GM12801 (cell line): ENCODE measurements around the gene LRRC4C.

Experiments
- CTCF ChIP-seq: IDR thresholded peaks from one replicate; pipeline ENCODE4 v1.5.1; 2011; ENCODE audit warnings: control low read depth; ENCODE audit not compliant: insufficient read length; ENCODE audit errors: extremely low read depth

Gene LRRC4C

GRCh38 chr11:41383768-41384167 is 75.7 kb downstream of the LRRC4C start:
- no peak for TF ChIP-seq CTCF

DNA sequence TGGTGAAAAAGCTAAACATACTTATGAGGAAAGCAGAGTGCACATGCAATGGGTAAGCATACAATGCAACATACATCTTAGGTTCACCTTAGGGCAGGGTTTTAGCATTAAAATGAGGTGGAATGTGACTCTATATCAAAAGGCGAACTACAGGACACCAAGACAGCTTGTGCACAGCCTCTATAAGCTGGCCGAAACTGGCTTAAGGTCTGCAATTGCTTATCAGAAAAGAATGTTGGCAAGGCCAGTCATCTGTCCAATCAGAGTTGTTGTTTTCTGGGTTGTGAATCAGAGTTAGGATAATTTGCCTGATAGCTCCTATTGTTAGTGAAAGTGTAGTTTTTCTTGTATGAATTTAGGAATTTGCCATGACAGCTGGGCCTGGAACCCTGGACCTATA is 76.5 kb downstream of the LRRC4C start:
- TF ChIP-seq CTCF = no peak

DNA sequence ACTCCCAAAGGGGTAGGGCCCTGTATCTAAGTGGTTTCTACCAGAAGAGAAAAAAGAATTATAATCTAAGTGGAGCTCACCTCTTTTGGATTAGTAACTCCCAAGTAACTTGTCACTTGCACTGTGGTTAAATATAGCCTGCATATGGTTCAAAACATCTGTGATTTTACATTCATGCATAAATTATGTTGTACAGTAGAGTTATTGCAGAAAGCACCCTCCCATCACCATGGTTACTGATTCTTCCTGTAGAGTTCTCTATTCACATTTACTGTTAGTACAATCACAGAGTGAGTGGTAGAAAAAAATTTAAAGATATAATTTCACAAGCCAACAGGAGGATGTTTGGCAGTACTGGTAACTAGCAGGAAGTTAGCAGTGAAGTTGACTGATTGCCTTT is 80.4 kb downstream of the LRRC4C start:
- no peak for TF ChIP-seq CTCF

DNA sequence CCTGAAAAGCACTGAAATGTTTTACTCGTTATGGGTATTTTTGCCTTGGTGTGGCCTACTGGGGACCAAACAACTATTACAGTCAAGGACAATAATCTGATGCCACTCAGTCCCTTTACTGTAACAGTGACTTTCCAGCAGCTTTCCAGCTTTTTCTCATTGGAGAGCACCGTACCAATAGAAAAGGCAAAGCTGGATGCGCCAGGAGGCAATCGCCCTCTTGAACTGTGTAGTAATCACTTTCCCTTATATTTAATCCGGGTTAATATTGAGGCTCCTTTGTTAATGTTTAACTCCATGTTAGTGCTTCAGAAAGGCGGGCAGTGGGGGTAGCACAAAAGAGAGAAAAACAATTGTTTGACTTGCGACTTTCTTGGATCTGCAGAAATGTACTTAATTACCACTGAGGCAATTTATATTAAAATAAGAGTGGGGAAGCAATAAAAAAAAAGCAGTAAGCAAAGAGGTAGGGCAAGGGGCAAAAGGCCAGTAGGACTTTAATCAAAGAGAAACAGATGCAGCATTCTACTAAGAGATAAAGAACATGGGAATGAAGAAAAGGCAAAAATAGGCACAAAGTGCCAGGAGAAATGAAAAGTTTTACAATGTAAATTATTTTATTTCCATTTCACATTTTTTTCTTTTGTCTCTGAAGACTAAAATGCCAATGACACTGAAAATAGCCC is 81.6 kb downstream of the LRRC4C start:
- TF ChIP-seq CTCF = no peak

DNA sequence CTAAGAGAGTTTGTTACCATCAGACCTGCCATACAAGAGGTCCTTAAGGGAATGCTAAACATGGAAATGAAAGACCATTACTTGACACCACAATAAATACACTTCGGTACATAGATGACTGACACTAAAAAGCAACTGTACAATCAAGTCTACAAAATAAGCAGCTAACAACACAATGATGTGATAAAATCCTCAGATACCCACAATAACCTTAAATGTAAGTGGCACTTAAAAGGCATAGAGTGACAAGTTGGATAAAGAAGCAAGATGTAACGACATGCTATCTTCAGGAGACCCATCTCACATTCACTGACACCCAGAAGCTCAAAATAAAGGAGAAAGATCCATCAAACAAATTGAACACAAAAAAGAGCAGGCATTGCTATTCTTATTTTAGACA is 107.6 kb downstream of the LRRC4C start:
- no peak for TF ChIP-seq CTCF

DNA sequence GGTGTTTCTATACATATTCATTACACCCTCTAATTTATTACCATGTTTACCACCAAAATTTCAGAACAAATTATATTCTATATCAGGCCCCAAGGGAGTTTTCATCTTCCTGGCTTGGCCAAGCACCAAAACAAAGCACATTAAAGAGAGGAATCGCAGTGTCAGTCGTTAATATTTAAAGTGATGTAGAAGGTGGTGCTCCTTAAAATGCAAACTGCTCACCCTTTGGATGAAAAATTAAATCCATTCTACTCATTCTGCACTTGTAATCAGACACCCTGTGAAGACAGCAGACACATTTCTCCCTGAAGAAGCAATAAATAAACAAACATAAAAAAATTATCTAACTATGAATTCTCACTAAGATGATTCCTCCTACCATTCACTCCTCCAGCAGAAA is 113.4 kb downstream of the LRRC4C start:
- TF ChIP-seq CTCF = no peak

DNA sequence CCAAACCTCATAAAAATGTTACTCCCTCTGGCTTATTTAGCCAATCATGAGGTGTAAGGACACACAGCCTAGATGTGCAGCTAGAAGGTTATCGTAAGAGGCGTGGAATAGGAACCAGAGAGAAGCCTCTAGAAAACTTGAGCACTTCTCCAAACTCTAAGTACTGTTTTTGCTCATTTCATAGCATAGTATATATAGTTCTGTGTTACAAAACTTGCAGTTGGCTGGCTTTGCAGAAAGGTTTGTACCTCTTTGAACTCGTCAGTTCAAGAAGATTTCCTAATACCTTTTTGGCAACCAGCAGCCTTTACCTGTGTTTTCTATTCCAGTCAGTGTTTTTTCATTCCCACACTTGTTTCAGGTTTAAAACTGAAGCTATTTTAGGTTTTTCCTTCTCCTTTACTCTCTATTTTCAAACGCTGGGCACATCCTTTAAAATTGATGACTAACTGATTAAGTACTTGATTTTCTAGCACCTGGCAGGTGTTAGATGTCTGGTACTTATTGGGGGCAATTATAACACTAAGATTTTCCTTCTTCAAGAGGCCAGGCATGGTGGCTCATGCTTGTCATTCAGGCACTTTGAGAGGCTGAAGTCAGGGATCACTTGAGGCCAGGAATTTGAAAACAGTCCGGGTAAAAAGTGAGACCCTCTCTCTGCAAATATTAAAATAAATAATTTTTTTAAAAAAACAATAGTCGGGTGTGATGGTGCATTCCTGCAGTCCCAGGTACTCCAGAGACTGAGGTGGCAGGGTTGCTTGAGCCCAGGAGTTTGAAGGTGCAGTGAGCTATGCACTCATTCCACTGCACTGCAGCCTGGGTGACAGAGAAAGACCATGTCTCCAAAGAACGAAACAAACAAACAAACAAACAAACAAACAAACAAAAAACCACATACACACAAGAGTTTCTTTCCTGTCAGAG is 125.2 kb downstream of the LRRC4C start:
- no peak for TF ChIP-seq CTCF
